ENCODE data around the gene METTL14.

The METTL14 gene

DNA sequence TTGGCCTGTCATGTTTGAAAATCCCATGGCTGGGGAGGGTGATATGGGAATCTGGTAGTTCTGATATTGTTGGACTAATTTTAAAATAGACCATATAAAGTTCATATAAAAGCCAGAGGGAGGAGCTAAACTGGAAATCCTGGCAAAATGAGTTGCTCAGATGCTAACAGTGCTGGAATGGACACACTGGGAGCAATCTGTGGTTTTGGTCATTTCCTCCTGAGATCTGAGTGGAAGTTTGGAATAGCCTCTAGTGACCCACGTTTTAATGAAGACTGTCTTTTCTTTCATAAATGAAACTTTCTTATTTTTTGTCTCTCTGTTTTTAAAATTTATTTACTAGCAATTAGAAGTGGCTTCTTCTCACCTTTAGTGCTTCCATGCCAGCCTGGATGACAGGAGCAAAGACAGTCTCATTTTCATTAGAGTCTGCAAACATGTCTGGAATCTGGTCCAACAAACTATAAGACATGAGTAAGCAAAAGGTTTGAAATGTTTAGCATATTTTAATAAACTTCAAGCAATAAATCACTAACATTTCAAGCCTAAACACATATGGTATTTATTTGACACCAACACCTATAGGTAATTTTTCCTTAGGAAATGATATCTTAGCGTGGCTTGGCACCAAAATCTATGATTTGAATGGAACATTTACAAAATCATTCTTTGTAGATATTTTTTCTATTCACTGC lies 66.6 kb downstream of the METTL14 start:
- Histone ChIP-seq H3K27me3 (replicated peaks in 2 of 5; ENCODE audit: control insufficient read depth in 4 of 5, insufficient read depth in 5 of 5, low read length in 4 of 5) (no peaks in the 10 kb centered on the region), H3K4me3 (ENCODE audit: control insufficient read depth in 1 of 7, extremely low read depth in 1 of 7, insufficient read depth in 4 of 7, low read depth in 2 of 7, low read length in 6 of 7) (no peak overlapping the region), H3K4me1 (ENCODE audit: control extremely low read depth in 1 of 4, control insufficient read depth in 4 of 4, insufficient read depth in 4 of 4, low read length in 3 of 4) (no peaks in the 10 kb centered on the region), H3K27ac (ENCODE audit: insufficient read depth in 1 of 2, low read depth in 1 of 2, low read length in 2 of 2, poor library complexity in 1 of 2, severe bottlenecking in 2 of 2) (no peak overlapping the region), H3K36me3 (ENCODE audit: control insufficient read depth in 4 of 4, insufficient read depth in 4 of 4, low read length in 3 of 4) (peaks cover 7 to 16% (median 11%) of the 10 kb centered on the region in 4 experiments), H3K9me3 (ENCODE audit: control extremely low read depth in 1 of 5, control insufficient read depth in 4 of 5, insufficient read depth in 2 of 5, low read depth in 1 of 5, low read length in 4 of 5) (no peaks in the 10 kb centered on the region)
- no CpG with 5 or more reads among the region's 2 CpGs for WGBS (ENCODE audit: insufficient coverage)
- ChIA-PET CTCF (interaction anchor here (1.1 kb wide), 1 partner anchor 9 kb away, joined by 4 read pairs; no protein-coding TSS in a partner anchor), POLR2A (no interaction called here)
- DNase-seq: no peak

DNA sequence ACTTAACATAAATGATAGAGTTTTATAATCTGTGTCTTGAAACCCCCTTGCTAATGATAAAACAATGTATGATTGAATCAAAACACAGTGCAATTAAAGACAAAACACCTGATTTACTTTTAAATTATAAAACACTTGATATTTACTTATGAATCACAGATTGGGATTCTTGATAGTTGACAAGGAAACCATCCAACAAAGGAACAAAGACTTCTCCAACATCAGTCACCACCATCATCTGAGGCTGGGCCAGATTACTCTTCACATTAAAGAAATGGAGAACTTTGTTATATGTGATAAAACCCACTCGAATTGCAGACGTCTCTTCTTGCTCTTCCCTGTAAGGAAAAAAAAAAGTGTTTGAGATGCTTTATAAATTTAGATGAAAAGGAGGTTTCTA lies 67.4 kb downstream of the METTL14 start:
- WGBS (ENCODE audit: insufficient coverage): no CpG with 5 or more reads among the region's 2 CpGs
- Histone ChIP-seq H3K4me3 (ENCODE audit: control insufficient read depth in 1 of 7, extremely low read depth in 1 of 7, insufficient read depth in 4 of 7, low read depth in 2 of 7, low read length in 6 of 7) (no peak overlapping the region), H3K27me3 (replicated peaks in 2 of 5; ENCODE audit: control insufficient read depth in 4 of 5, insufficient read depth in 5 of 5, low read length in 4 of 5) (no peaks in the 10 kb centered on the region), H3K9me3 (ENCODE audit: control extremely low read depth in 1 of 5, control insufficient read depth in 4 of 5, insufficient read depth in 2 of 5, low read depth in 1 of 5, low read length in 4 of 5) (no peaks in the 10 kb centered on the region), H3K4me1 (ENCODE audit: control extremely low read depth in 1 of 4, control insufficient read depth in 4 of 4, insufficient read depth in 4 of 4, low read length in 3 of 4) (no peaks in the 10 kb centered on the region), H3K36me3 (ENCODE audit: control insufficient read depth in 4 of 4, insufficient read depth in 4 of 4, low read length in 3 of 4) (peaks cover 7 to 20% (median 15%) of the 10 kb centered on the region in 4 experiments), H3K27ac (ENCODE audit: insufficient read depth in 1 of 2, low read depth in 1 of 2, low read length in 2 of 2, poor library complexity in 1 of 2, severe bottlenecking in 2 of 2) (no peak overlapping the region)
- POLR2A ChIA-PET: no interaction called here
- DNase-seq: no peak
- CTCF ChIA-PET: interaction anchor here (1.0 to 1.3 kb wide), 3 partner anchors 10 to 18 kb away, joined by 3 to 4 read pairs (median 4); no protein-coding TSS in a partner anchor

DNA sequence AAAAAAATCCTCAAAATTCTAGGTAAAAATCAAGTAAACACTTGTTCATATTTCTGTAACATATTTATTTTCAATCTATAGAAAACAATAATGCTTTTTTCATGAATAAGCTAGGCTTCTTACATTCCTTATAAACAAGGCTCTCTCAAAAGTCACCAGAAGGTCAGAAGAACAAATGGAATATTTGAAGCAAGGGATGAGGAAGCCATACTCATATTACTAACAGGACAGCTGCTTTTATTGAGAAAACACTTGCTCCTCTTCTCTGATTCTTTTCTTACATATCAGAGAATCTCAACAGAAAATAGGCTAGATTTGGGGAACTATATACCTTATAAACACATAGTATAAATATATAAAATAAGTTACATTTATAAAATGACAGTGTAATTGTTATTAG lies 67.9 kb downstream of the METTL14 start:
- H3K27ac ChIP-seq (ENCODE audit: insufficient read depth in 1 of 2, low read depth in 1 of 2, low read length in 2 of 2, poor library complexity in 1 of 2, severe bottlenecking in 2 of 2): no peak overlapping the region
- H3K4me3 ChIP-seq (ENCODE audit: control insufficient read depth in 1 of 7, extremely low read depth in 1 of 7, insufficient read depth in 4 of 7, low read depth in 2 of 7, low read length in 6 of 7): no peak overlapping the region
- H3K9me3 ChIP-seq (ENCODE audit: control extremely low read depth in 1 of 5, control insufficient read depth in 4 of 5, insufficient read depth in 2 of 5, low read depth in 1 of 5, low read length in 4 of 5): no peaks in the 10 kb centered on the region
- no peaks in the 10 kb centered on the region for H3K27me3 ChIP-seq (replicated peaks in 2 of 5; ENCODE audit: control insufficient read depth in 4 of 5, insufficient read depth in 5 of 5, low read length in 4 of 5)
- H3K36me3 ChIP-seq (ENCODE audit: control insufficient read depth in 4 of 4, insufficient read depth in 4 of 4, low read length in 3 of 4): peaks cover 7 to 20% (median 15%) of the 10 kb centered on the region in 4 experiments
- CTCF ChIA-PET: interaction anchor here (1.0 to 1.3 kb wide), 3 partner anchors 12 to 17 kb away, joined by 3 to 4 read pairs (median 3); no protein-coding TSS in a partner anchor
- H3K4me1 ChIP-seq (ENCODE audit: control extremely low read depth in 1 of 4, control insufficient read depth in 4 of 4, insufficient read depth in 4 of 4, low read length in 3 of 4): no peaks in the 10 kb centered on the region
- POLR2A ChIA-PET: no interaction called here
- no peak for DNase-seq

DNA sequence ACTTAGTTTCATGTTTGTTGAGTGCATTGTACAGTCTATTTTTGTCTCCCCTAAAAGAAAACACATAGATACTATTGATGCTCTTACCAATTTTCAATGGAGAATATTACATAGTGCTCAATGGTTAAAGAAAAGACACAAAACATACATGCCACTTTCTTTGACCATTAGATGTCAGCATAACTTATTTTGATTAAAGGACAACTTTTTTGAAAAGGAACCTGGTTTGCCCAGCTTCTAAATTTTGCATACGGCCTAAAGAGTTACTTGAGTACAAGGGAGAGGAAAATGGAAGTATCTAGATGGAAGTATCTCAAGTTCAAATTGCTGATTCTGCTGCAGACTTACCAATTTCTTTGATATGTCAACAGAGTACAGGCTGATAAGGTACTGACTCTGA lies 68.5 kb downstream of the METTL14 start:
- Histone ChIP-seq H3K27me3 (replicated peaks in 2 of 5; ENCODE audit: control insufficient read depth in 4 of 5, insufficient read depth in 5 of 5, low read length in 4 of 5) (no peaks in the 10 kb centered on the region), H3K4me1 (ENCODE audit: control extremely low read depth in 1 of 4, control insufficient read depth in 4 of 4, insufficient read depth in 4 of 4, low read length in 3 of 4) (no peaks in the 10 kb centered on the region), H3K36me3 (ENCODE audit: control insufficient read depth in 4 of 4, insufficient read depth in 4 of 4, low read length in 3 of 4) (peaks cover 7 to 20% (median 15%) of the 10 kb centered on the region in 4 experiments), H3K27ac (ENCODE audit: insufficient read depth in 1 of 2, low read depth in 1 of 2, low read length in 2 of 2, poor library complexity in 1 of 2, severe bottlenecking in 2 of 2) (no peak overlapping the region), H3K9me3 (ENCODE audit: control extremely low read depth in 1 of 5, control insufficient read depth in 4 of 5, insufficient read depth in 2 of 5, low read depth in 1 of 5, low read length in 4 of 5) (no peaks in the 10 kb centered on the region), H3K4me3 (ENCODE audit: control insufficient read depth in 1 of 7, extremely low read depth in 1 of 7, insufficient read depth in 4 of 7, low read depth in 2 of 7, low read length in 6 of 7) (no peak overlapping the region)
- 100% methylated on average over 1 of the region's 1 CpG for WGBS (ENCODE audit: insufficient coverage)
- no peak for DNase-seq
- ChIA-PET CTCF (interaction anchor here (1.0 to 1.4 kb wide), 4 partner anchors 12 to 137 kb away, joined by 3 to 4 read pairs (median 4); no protein-coding TSS in a partner anchor), POLR2A (no interaction called here)

DNA sequence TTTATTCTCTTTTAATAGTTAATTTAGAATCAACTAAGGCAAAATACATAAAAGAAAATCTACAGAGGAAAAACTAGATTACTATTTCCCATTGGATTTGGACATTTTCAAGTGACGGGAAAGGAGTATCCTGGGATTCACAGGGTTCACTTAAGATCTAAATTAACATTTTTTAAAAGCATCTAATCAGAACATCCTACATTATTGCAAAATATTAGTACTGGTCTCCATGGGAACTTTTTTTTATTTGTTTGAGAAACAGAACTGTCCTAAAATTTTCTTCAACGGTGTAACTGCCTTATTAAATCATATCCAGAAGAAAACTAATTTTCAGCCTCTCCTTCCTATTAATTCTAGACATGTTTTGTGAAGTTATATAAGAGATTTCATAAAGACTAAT lies 69.7 kb downstream of the METTL14 start:
- H3K27me3 ChIP-seq (replicated peaks in 2 of 5; ENCODE audit: control insufficient read depth in 4 of 5, insufficient read depth in 5 of 5, low read length in 4 of 5): no peaks in the 10 kb centered on the region
- H3K4me1 ChIP-seq (ENCODE audit: control extremely low read depth in 1 of 4, control insufficient read depth in 4 of 4, insufficient read depth in 4 of 4, low read length in 3 of 4): no peaks in the 10 kb centered on the region
- ChIA-PET CTCF (interaction anchor here (1.1 to 2.9 kb wide), 5 partner anchors 9 to 136 kb away, joined by 3 to 12 read pairs (median 4); no protein-coding TSS in a partner anchor), POLR2A (no interaction called here)
- H3K27ac ChIP-seq (ENCODE audit: insufficient read depth in 1 of 2, low read depth in 1 of 2, low read length in 2 of 2, poor library complexity in 1 of 2, severe bottlenecking in 2 of 2): no peak overlapping the region
- DNase-seq: no peak
- H3K36me3 ChIP-seq (ENCODE audit: control insufficient read depth in 4 of 4, insufficient read depth in 4 of 4, low read length in 3 of 4): peaks cover 7 to 20% (median 13%) of the 10 kb centered on the region in 4 experiments
- no peak overlapping the region for H3K4me3 ChIP-seq (ENCODE audit: control insufficient read depth in 1 of 7, extremely low read depth in 1 of 7, insufficient read depth in 4 of 7, low read depth in 2 of 7, low read length in 6 of 7)
- no peaks in the 10 kb centered on the region for H3K9me3 ChIP-seq (ENCODE audit: control extremely low read depth in 1 of 5, control insufficient read depth in 4 of 5, insufficient read depth in 2 of 5, low read depth in 1 of 5, low read length in 4 of 5)
- no CpG with 5 or more reads among the region's 2 CpGs for WGBS (ENCODE audit: insufficient coverage)

DNA sequence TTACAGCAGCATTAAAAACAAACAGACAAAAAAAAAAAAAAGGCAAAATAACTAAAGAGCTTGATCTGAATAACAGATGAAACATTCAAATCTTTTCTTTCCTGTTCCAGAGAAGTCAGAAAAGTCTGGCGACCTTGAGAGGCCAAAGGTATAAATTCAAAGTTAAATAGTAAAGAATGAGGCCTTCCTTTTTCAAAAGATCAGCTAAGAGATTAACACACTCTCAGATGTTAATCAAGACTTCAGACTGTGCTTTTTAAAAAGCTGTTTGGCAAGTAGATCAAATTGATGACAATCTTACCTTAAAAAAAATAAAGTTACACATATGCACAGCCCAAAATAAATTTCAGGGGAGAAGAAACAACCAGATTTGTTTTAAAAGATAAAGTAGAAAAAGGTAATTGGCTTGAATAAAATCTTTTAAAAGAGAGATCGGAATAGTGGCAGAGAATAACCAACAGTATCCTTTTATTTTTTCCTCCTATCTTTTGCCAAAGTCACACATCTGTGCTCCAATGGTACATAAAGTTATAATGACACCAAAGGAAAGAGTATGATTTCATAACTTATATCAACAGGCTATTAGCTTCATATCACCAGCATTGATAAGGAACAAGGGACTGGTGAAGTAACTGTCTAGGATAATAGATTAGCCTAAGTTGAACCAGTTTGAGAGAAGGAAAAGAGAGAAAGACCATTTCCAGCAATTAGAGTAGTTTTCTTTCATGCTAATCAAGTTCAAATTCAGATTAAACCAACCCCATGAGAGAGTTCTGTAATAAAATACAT lies 70.4 kb downstream of the METTL14 start:
- Histone ChIP-seq H3K27me3 (replicated peaks in 2 of 5; ENCODE audit: control insufficient read depth in 4 of 5, insufficient read depth in 5 of 5, low read length in 4 of 5) (no peaks in the 10 kb centered on the region), H3K4me3 (ENCODE audit: control insufficient read depth in 1 of 7, extremely low read depth in 1 of 7, insufficient read depth in 4 of 7, low read depth in 2 of 7, low read length in 6 of 7) (no peak overlapping the region), H3K27ac (ENCODE audit: insufficient read depth in 1 of 2, low read depth in 1 of 2, low read length in 2 of 2, poor library complexity in 1 of 2, severe bottlenecking in 2 of 2) (no peak overlapping the region), H3K36me3 (ENCODE audit: control insufficient read depth in 4 of 4, insufficient read depth in 4 of 4, low read length in 3 of 4) (peaks cover 7 to 15% (median 10%) of the 10 kb centered on the region in 4 experiments), H3K9me3 (ENCODE audit: control extremely low read depth in 1 of 5, control insufficient read depth in 4 of 5, insufficient read depth in 2 of 5, low read depth in 1 of 5, low read length in 4 of 5) (no peaks in the 10 kb centered on the region), H3K4me1 (ENCODE audit: control extremely low read depth in 1 of 4, control insufficient read depth in 4 of 4, insufficient read depth in 4 of 4, low read length in 3 of 4) (no peaks in the 10 kb centered on the region)
- ChIA-PET CTCF (interaction anchor here (0.6 to 2.9 kb wide), 4 partner anchors 10 to 79 kb away, joined by 3 to 12 read pairs (median 5); no protein-coding TSS in a partner anchor), POLR2A (no interaction called here)
- no CpG with 5 or more reads among the region's 2 CpGs for WGBS (ENCODE audit: insufficient coverage)
- no peak for DNase-seq

DNA sequence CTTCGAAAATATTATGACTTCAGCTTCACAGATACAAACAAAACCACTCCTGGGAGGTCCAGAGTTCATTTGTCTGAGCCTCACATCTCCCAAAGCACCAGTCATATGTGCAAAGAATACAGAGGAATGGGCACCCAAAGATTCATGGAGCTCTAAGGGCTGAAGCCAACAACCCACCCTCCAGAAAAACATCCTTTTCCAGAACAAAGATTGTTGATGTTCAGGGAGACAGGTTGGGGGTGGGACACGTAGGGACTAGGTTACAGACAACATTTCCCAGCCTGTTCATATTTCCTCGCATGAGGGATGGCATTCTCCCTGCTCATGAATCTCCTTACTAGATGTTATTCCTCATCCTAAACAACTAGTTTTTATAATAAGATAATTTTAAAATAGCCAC lies 71.2 kb downstream of the METTL14 start:
- no peak overlapping the region for H3K27ac ChIP-seq (ENCODE audit: insufficient read depth in 1 of 2, low read depth in 1 of 2, low read length in 2 of 2, poor library complexity in 1 of 2, severe bottlenecking in 2 of 2)
- no peaks in the 10 kb centered on the region for H3K9me3 ChIP-seq (ENCODE audit: control extremely low read depth in 1 of 5, control insufficient read depth in 4 of 5, insufficient read depth in 2 of 5, low read depth in 1 of 5, low read length in 4 of 5)
- H3K36me3 ChIP-seq (ENCODE audit: control insufficient read depth in 4 of 4, insufficient read depth in 4 of 4, low read length in 3 of 4): peaks cover 4 to 12% (median 8%) of the 10 kb centered on the region in 4 experiments
- ChIA-PET CTCF (interaction anchor here (1.5 to 2.9 kb wide), 3 partner anchors 11 to 29 kb away, joined by 3 to 12 read pairs (median 7); no protein-coding TSS in a partner anchor), POLR2A (no interaction called here)
- no peak for DNase-seq
- 100% methylated on average over 1 of the region's 3 CpGs for WGBS (ENCODE audit: insufficient coverage)
- no peaks in the 10 kb centered on the region for H3K4me1 ChIP-seq (ENCODE audit: control extremely low read depth in 1 of 4, control insufficient read depth in 4 of 4, insufficient read depth in 4 of 4, low read length in 3 of 4)
- no peak overlapping the region for H3K4me3 ChIP-seq (ENCODE audit: control insufficient read depth in 1 of 7, extremely low read depth in 1 of 7, insufficient read depth in 4 of 7, low read depth in 2 of 7, low read length in 6 of 7)
- H3K27me3 ChIP-seq (replicated peaks in 2 of 5; ENCODE audit: control insufficient read depth in 4 of 5, insufficient read depth in 5 of 5, low read length in 4 of 5): no peaks in the 10 kb centered on the region

Data from common myeloid progenitor, CD34-positive (primary cell).